Osteoblast (primary cell): Measurements from ENCODE around the gene CYP2J2. TPM values are rescaled to one million over a fixed set of nuclear protein-coding genes. Genes with fewer than 3 reads are reported as not detected.

Source experiments
- DNase-seq: peaks from one replicate; pipeline ENCODE4 v3.0.0; 2011; ENCODE audit warnings: low spot score, mixed read lengths; ENCODE audit not compliant: insufficient read length; ENCODE audit errors: missing footprints
- H2AFZ ChIP-seq: 2 replicates; pipeline ENCODE4 v1.6.0; 2011; ENCODE audit warnings: mild to moderate bottlenecking, low read length
- H3K27ac ChIP-seq: 2 replicates; pipeline ENCODE4 v1.5.1; 2011; ENCODE audit warnings: mild to moderate bottlenecking, low read depth, low read length, moderate library complexity
- H3K27me3 ChIP-seq: 2 replicates; pipeline ENCODE4 v1.6.0; 2012; ENCODE audit warnings: mild to moderate bottlenecking, control low read depth, inconsistent platforms, low read length, moderate library complexity; ENCODE audit not compliant: insufficient read depth
- H3K36me3 ChIP-seq: 2 replicates; pipeline ENCODE4 v1.5.1; 2011; ENCODE audit warnings: mild to moderate bottlenecking, low read length, control low read depth, moderate library complexity; ENCODE audit not compliant: insufficient read depth
- H3K4me1 ChIP-seq: 2 replicates; pipeline ENCODE4 v1.5.1; 2011; ENCODE audit warnings: mild to moderate bottlenecking, low read length, control low read depth, moderate library complexity; ENCODE audit not compliant: insufficient read depth
- H3K4me2 ChIP-seq: 2 replicates; pipeline ENCODE4 v1.6.0; 2011; ENCODE audit warnings: mild to moderate bottlenecking, low read length; ENCODE audit not compliant: insufficient read depth
- H3K4me3 ChIP-seq: fragments of 200-600 bp; sonication (generic); 3 replicates; pipeline ENCODE4 v1.5.1; 2012; ENCODE audit warnings: mild to moderate bottlenecking, low read length, inconsistent platforms; ENCODE audit not compliant: insufficient read depth
- H3K79me2 ChIP-seq: 2 replicates; pipeline ENCODE4 v1.6.0; 2012; ENCODE audit warnings: mild to moderate bottlenecking, low read length, control low read depth, inconsistent platforms; ENCODE audit not compliant: insufficient read depth
- H3K9me3 ChIP-seq: 2 replicates; pipeline ENCODE4 v1.5.1; 2011; ENCODE audit warnings: low read depth, low read length, control low read depth
- H4K20me1 ChIP-seq: 2 replicates; pipeline ENCODE4 v1.6.0; 2012; ENCODE audit warnings: mild to moderate bottlenecking, low read length, control low read depth; ENCODE audit not compliant: insufficient read depth
- CTCF ChIP-seq: IDR thresholded peaks from 2 replicates; pipeline ENCODE4 v1.5.1; 2011; ENCODE audit warnings: mild to moderate bottlenecking, low read depth, low read length, moderate library complexity; ENCODE audit errors: extremely low read depth
- total RNA-seq: library from RNA; depleted of rRNA; stranded (reverse); fragments of >200 nt; gene quantifications from 2 replicates; pipeline ENCODE4 v1.2.3, GENCODE V29; 2012

Gene CYP2J2
- total RNA-seq, 1 donor = not detected

GRCh38 chr1:59901770-59902388 lies 24.7 kb downstream of the CYP2J2 start:
- H3K27me3 ChIP-seq = no peaks in the 10 kb centered on the region
- TF ChIP-seq CTCF = no peak
- H3K4me1 ChIP-seq = no peaks in the 10 kb centered on the region
- no peaks in the 10 kb centered on the region for H3K9me3 ChIP-seq
- no peak overlapping the region for H3K27ac ChIP-seq
- no peak for DNase-seq
- no peak overlapping the region for H2AFZ ChIP-seq
- no peaks in the 10 kb centered on the region for H4K20me1 ChIP-seq
- H3K36me3 ChIP-seq = no peaks in the 10 kb centered on the region
- H3K4me2 ChIP-seq = no peak overlapping the region
- H3K79me2 ChIP-seq = no peaks in the 10 kb centered on the region
- no peak overlapping the region for H3K4me3 ChIP-seq

- Histone ChIP-seq H3K4me1 (no peaks in the 10 kb centered on the region), H3K4me3 (no peak overlapping the region), H2AFZ (no peak overlapping the region), H3K27ac (no peak overlapping the region), H3K4me2 (no peak overlapping the region), H3K79me2 (no peaks in the 10 kb centered on the region), H3K9me3 (no peaks in the 10 kb centered on the region), H3K27me3 (no peaks in the 10 kb centered on the region), H3K36me3 (no peaks in the 10 kb centered on the region), H4K20me1 (no peaks in the 10 kb centered on the region)
- DNase-seq = no peak
- no peak for TF ChIP-seq CTCF
Observed at GRCh38 chr1:59900640-59901039, 25.9 kb downstream of the CYP2J2 start.

- no peaks in the 10 kb centered on the region for H4K20me1 ChIP-seq
- H3K79me2 ChIP-seq = no peaks in the 10 kb centered on the region
- no peak overlapping the region for H3K4me2 ChIP-seq
- no peaks in the 10 kb centered on the region for H3K9me3 ChIP-seq
- H3K4me1 ChIP-seq = no peaks in the 10 kb centered on the region
- TF ChIP-seq CTCF = no peak
- H3K4me3 ChIP-seq = no peak overlapping the region
- H3K36me3 ChIP-seq = no peaks in the 10 kb centered on the region
- no peak for DNase-seq
- H3K27me3 ChIP-seq = no peaks in the 10 kb centered on the region
- no peak overlapping the region for H3K27ac ChIP-seq
- no peak overlapping the region for H2AFZ ChIP-seq
Observed at GRCh38 chr1:59898927-59899326, 27.6 kb downstream of the CYP2J2 start.

- Histone ChIP-seq H3K27ac (no peak overlapping the region), H3K4me3 (no peak overlapping the region), H3K9me3 (no peaks in the 10 kb centered on the region), H3K79me2 (no peaks in the 10 kb centered on the region), H3K4me2 (no peak overlapping the region), H2AFZ (no peak overlapping the region), H3K27me3 (no peaks in the 10 kb centered on the region), H3K4me1 (no peaks in the 10 kb centered on the region), H3K36me3 (no peaks in the 10 kb centered on the region), H4K20me1 (no peaks in the 10 kb centered on the region)
- no peak for DNase-seq
- no peak for TF ChIP-seq CTCF
Observed at GRCh38 chr1:59897165-59897564, 29.4 kb downstream of the CYP2J2 start.
